T-helper 17 cell (primary cell): ENCODE data around the gene IRF7. TPM values are rescaled to one million over a fixed set of nuclear protein-coding genes. Genes with fewer than 3 reads are reported as not detected.
"Not testable (repeated sequence)": the region's sequence is repeated elsewhere in the genome, so short reads cannot be mapped to it uniquely, and the experiment has no call there.

ENCODE experiments used
- ATAC-seq: fragments of 150-1000 bp; cut with Tn5 transposase; 2 replicates; pipeline ENCODE4 v1.10.0; 2021; ENCODE audit warnings: mild to moderate bottlenecking, moderate library complexity
- DNase-seq, 3 donors: peaks; one replicate each; pipeline versions ENCODE4 v3.0.0 to v3.0.0-alpha.2; 2020 to 2021
- H3K9me3 ChIP-seq: one replicate; pipeline ENCODE4 v1.7.0; 2013; ENCODE audit warnings: low read length, mild to moderate bottlenecking; ENCODE audit not compliant: control insufficient read depth, poor library complexity, severe bottlenecking
- H3K27ac Mint-ChIP-seq: one replicate; pipeline ENCODE4 v1.8.0; 2022; ENCODE audit warnings: mild to moderate bottlenecking, moderate library complexity, mixed read lengths
- H3K27me3 Mint-ChIP-seq: one replicate; pipeline ENCODE4 v1.8.0; 2022; ENCODE audit warnings: mixed read lengths
- H3K36me3 Mint-ChIP-seq: one replicate; pipeline ENCODE4 v1.8.0; 2022; ENCODE audit warnings: low read depth, mixed read lengths
- H3K4me1 Mint-ChIP-seq: one replicate; pipeline ENCODE4 v1.8.0; 2022; ENCODE audit warnings: mild to moderate bottlenecking, mixed read lengths
- H3K4me3 Mint-ChIP-seq: one replicate; pipeline ENCODE4 v1.8.0; 2022; ENCODE audit warnings: mild to moderate bottlenecking, moderate library complexity, mixed read lengths
- total RNA-seq, 4 donors: library from RNA in 2 of 4; stranded (reverse) in 2 of 4; gene quantifications; one replicate each; pipeline ENCODE4 v1.2.3 and lab custom pipeline; 2022 to 2026

IRF7 gene
- total RNA-seq (10 to 100 TPM; 40.3 to 44.0 TPM), total RNA-seq (lab: John Stamatoyannopoulos, UW) (38.2 to 50.0 reads per million in 2 donors)

- Mint-ChIP-seq H3K27ac (peak within 1 kb of the TSS; percentile 85), H3K27me3 (no peaks in the 10 kb centered on the region), H3K36me3 (no peaks in the 10 kb centered on the region), H3K4me1 (peaks cover 13% of the 10 kb centered on the region), H3K4me3 (peak within 1 kb of the TSS; percentile 90)
- DNase-seq, result peak; percentile 70 to 87 (median 82)
- no peaks in the 10 kb centered on the region for H3K9me3 ChIP-seq
- ATAC-seq, result peak; percentile 84
Measured at GRCh38 chr11:615504-616319, at the start of gene IRF7. TSS of gene IRF7 (minus strand) at chr11:615950. CDS start at chr11:615364, 586 bp downstream.

- Mint-ChIP-seq H3K36me3 (no peaks in the 10 kb centered on the region), H3K4me1 (peaks cover 7% of the 10 kb centered on the region), H3K4me3 (no peak overlapping the region), H3K27me3 (no peaks in the 10 kb centered on the region), H3K27ac (peak overlapping the region; percentile 76)
- no peaks in the 10 kb centered on the region for H3K9me3 ChIP-seq
- ATAC-seq, result no peak
- DNase-seq, result no peak
Measured at GRCh38 chr11:665062-665703, 49.4 kb upstream of the IRF7 start.

GRCh38 chr11:662689-663274 lies 47.0 kb upstream of the IRF7 start:
- DNase-seq (no peak), ATAC-seq (peak; percentile 76)
- Mint-ChIP-seq H3K36me3 (no peaks in the 10 kb centered on the region), H3K27ac (no peak overlapping the region), H3K27me3 (no peaks in the 10 kb centered on the region), H3K4me1 (peaks cover 7% of the 10 kb centered on the region), H3K4me3 (no peak overlapping the region)
- H3K9me3 ChIP-seq, result no peaks in the 10 kb centered on the region

- Mint-ChIP-seq H3K27ac (no peak overlapping the region), H3K4me3 (no peak overlapping the region), H3K4me1 (peaks cover 4% of the 10 kb centered on the region), H3K27me3 (no peaks in the 10 kb centered on the region), H3K36me3 (no peaks in the 10 kb centered on the region)
- DNase-seq (no peak), ATAC-seq (no peak)
- no peaks in the 10 kb centered on the region for H3K9me3 ChIP-seq
Measured at GRCh38 chr11:660681-661444, 45.1 kb upstream of the IRF7 start.

GRCh38 chr11:660281-660680 lies 44.5 kb upstream of the IRF7 start:
- Mint-ChIP-seq H3K4me1 (peaks cover 4% of the 10 kb centered on the region), H3K36me3 (no peaks in the 10 kb centered on the region), H3K4me3 (no peak overlapping the region), H3K27ac (no peak overlapping the region), H3K27me3 (no peaks in the 10 kb centered on the region)
- DNase-seq (no peak), ATAC-seq (no peak)
- no peaks in the 10 kb centered on the region for H3K9me3 ChIP-seq

- no peaks in the 10 kb centered on the region for H3K9me3 ChIP-seq
- DNase-seq (no peak), ATAC-seq (no peak)
- no peaks in the 10 kb centered on the region for H3K36me3 Mint-ChIP-seq
- no peak overlapping the region for H3K4me3 Mint-ChIP-seq
- H3K27me3 Mint-ChIP-seq, result no peaks in the 10 kb centered on the region
- no peak overlapping the region for H3K27ac Mint-ChIP-seq
- H3K4me1 Mint-ChIP-seq, result peaks cover 4% of the 10 kb centered on the region
Measured at GRCh38 chr11:659532-660085, 43.9 kb upstream of the IRF7 start.

DNA sequence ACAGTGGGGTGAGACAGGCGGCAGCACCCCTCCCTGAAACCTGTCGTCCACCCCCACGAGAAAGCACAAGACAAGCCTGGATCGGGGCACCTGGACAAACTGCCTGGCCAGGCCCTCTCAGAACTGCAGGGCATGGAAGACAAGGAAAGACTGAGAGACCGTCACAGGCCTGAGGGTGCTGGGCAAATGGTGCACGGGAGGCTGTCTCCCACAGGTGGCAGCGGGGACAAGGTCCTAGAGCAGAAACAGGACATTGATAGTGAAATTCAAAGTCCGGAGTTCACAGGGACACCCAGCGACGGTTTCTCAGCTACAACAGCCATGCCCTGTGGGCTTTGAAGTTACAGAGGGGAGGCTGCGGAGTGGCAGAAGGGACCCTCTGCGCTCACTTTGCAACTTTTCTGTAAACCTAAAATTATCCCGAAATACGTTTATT lies 42.0 kb upstream of the IRF7 start:
- H3K4me3 Mint-ChIP-seq, result no peak overlapping the region
- no peak for ATAC-seq
- no peaks in the 10 kb centered on the region for H3K27me3 Mint-ChIP-seq
- H3K36me3 Mint-ChIP-seq, result no peaks in the 10 kb centered on the region
- no peak for DNase-seq
- no peak overlapping the region for H3K27ac Mint-ChIP-seq
- H3K9me3 ChIP-seq, result no peaks in the 10 kb centered on the region
- H3K4me1 Mint-ChIP-seq, result peaks cover 3% of the 10 kb centered on the region

DNA sequence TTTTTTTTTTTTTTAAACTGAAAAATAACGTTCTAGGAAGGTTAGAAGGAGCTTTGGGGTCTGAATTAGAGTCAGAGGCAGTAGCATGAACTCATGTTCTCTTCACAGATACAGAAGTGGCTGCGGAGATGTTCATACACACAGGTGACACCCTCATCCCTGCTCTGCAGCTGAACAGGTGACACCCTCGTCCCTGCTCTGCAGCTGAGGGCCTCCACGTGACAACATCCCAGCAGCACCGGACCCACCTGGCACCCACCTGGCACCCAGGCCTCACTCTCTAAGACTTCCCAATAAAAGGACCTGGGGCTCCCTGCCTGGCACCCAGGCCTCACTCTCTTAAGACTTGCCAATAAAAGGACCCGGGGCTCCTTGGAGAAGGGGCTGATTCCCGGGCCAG lies 41.1 kb upstream of the IRF7 start:
- H3K9me3 ChIP-seq, result no peaks in the 10 kb centered on the region
- Mint-ChIP-seq H3K27me3 (no peaks in the 10 kb centered on the region), H3K4me3 (no peak overlapping the region), H3K4me1 (no peaks in the 10 kb centered on the region), H3K36me3 (no peaks in the 10 kb centered on the region), H3K27ac (no peak overlapping the region)
- DNase-seq (no peak), ATAC-seq (no peak)

DNA sequence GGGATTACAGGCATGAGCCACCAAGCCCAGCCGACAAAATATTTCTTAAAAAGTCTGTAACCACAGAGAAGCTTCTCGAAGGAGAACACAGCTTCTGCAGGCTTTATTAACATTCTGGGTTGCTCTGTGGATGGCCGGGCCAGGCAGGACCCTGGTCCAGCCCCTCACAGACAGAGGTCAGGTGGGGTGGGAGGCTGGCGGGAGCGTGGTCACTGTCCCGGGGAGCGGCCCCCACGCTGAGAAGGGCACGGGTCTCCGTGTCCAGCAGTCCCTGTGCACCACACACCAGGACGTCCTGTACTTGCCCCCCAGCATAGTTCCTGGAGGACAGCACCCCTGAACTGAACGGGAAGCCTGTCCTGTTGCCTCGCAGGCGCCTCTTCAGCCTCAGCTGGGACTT lies 40.7 kb upstream of the IRF7 start:
- no peaks in the 10 kb centered on the region for H3K27me3 Mint-ChIP-seq
- H3K4me3 Mint-ChIP-seq, result no peak overlapping the region
- H3K4me1 Mint-ChIP-seq, result peaks cover 1% of the 10 kb centered on the region
- no peaks in the 10 kb centered on the region for H3K9me3 ChIP-seq
- ATAC-seq, result no peak
- H3K27ac Mint-ChIP-seq, result no peak overlapping the region
- no peak for DNase-seq
- H3K36me3 Mint-ChIP-seq, result peaks cover under 1% of the 10 kb centered on the region

- H3K9me3 ChIP-seq, result no peaks in the 10 kb centered on the region
- peaks cover 3% of the 10 kb centered on the region for H3K4me1 Mint-ChIP-seq
- ATAC-seq, result no peak
- H3K27ac Mint-ChIP-seq, result no peak overlapping the region
- H3K4me3 Mint-ChIP-seq, result no peak overlapping the region
- DNase-seq, result no peak
- peaks cover 2% of the 10 kb centered on the region for H3K36me3 Mint-ChIP-seq
- no peaks in the 10 kb centered on the region for H3K27me3 Mint-ChIP-seq
Measured at GRCh38 chr11:655036-655726, 39.4 kb upstream of the IRF7 start.

DNA sequence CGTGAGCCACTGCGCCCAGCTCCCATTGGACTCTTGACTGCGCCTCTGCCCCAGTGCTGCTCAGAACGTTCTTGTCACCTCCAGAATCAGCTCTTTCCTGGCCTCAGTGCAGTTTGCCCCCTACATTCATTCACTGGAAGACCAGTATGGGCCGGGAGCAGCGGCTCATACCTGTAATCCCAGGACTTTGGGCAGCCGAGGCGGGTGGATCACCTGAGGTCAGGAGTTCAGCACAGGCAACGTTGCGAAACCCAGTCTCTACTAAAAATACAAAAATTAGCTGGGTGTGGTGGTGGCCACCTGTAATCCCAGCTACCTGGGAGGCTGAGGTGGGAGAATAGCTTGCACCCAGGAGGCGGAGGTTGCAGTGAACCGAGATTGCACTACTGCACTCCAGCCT lies 38.7 kb upstream of the IRF7 start:
- DNase-seq, ATAC-seq, H3K4me1 Mint-ChIP-seq, H3K9me3 ChIP-seq, H3K4me3 Mint-ChIP-seq, H3K27me3 Mint-ChIP-seq, H3K27ac Mint-ChIP-seq, H3K36me3 Mint-ChIP-seq: not testable (repeated sequence)

DNA sequence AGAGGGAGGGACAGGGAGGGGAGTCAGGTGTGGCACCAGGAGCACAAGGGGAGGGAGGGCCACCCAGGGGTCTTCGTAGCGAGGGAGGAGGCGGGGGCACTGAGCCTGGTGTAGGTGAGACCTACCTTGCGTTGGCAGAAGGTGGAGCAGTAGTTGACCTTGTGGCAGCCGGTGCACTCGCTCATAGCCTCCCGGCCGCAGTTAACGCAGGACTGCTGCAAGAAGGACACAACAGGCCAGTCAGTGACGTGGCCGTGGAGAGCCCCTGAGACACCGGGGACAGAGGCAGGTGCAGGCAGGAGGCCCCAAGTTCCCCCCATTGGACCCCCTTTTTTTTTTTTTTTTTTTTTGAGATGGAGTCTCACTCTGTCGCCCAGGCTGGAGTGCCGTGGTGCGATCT lies 38.1 kb upstream of the IRF7 start:
- no peaks in the 10 kb centered on the region for H3K9me3 ChIP-seq
- no peak for ATAC-seq
- Mint-ChIP-seq H3K36me3 (peaks cover 2% of the 10 kb centered on the region), H3K4me1 (peaks cover 3% of the 10 kb centered on the region), H3K27me3 (no peaks in the 10 kb centered on the region), H3K27ac (peak overlapping the region; percentile 37), H3K4me3 (no peak overlapping the region)
- DNase-seq, result no peak
